K562 (cell line): ENCODE results near the gene TENM4. TPM values are rescaled to one million over a fixed set of nuclear protein-coding genes. Genes with fewer than 3 reads are reported as not detected.

Source experiments
- ARID4B ChIP-seq: sonication (generic); formaldehyde crosslinking; IDR thresholded peaks from 2 replicates; pipeline ENCODE4 v1.8.0; 2022; ENCODE audit warnings: mild to moderate bottlenecking, missing genetic modification reagents
- RBM22 ChIP-seq: fragments of 200-400 bp; formaldehyde crosslinking; IDR thresholded peaks from 2 replicates; pipeline ENCODE4 v1.6.1; 2018; ENCODE audit warnings: low read length, low read depth; ENCODE audit not compliant: poor library complexity, severe bottlenecking
- RFX5 ChIP-seq: IDR thresholded peaks from 2 replicates; pipeline ENCODE4 v1.6.1; 2011; ENCODE audit warnings: low read depth, mild to moderate bottlenecking, improper control_type of control experiment, low read length
- YBX1 ChIP-seq: fragments of 450-650 bp; IDR thresholded peaks from 2 replicates; pipeline ENCODE4 v1.7.1; 2016; ENCODE audit warnings: mild to moderate bottlenecking
- ZBTB40 ChIP-seq, 2 experiments: fragments of 450-650 bp in 1 of 2; sonication (generic) in 1 of 2; formaldehyde crosslinking in 1 of 2; IDR thresholded peaks; 2 replicates each; pipeline versions ENCODE4 v1.7.1 to v1.9.0; 2016 to 2022; ENCODE audit warnings: inconsistent platforms in 1 of 2, mild to moderate bottlenecking in 1 of 2, missing genetic modification reagents in 1 of 2
- polyA plus RNA-seq, 8 experiments: library from polyadenylated mRNA; depleted of rRNA in 4 of 8; stranded (reverse) in 5 of 8; unstranded in 3 of 8; fragments of >200 nt; fragmentation: Nextera tagmentation in 2 of 8; fragmentation: Illumina TruSeq in 1 of 8; extraction: Ambion mirVana in 2 of 8; extraction: Trizol in 1 of 8; gene quantifications; 2 replicates each; pipeline versions ENCODE4 v1.2.1 to v1.2.3, GENCODE V29; 2011 to 2014; ENCODE audit warnings: inconsistent platforms in 1 of 8, missing spikeins in 1 of 8
- total RNA-seq, 7 experiments: library from RNA; depleted of rRNA in 6 of 7; stranded (reverse); fragments of >200 nt in 6 of 7; fragmentation: Illumina TruSeq in 2 of 7; extraction: Trizol in 2 of 7; gene quantifications; 2 replicates each; pipeline versions ENCODE4 v1.2.1 to v1.2.3, GENCODE V29; 2011 to 2021; ENCODE audit warnings: low replicate concordance in 1 of 7

TENM4 gene
- total and polyA plus RNA-seq, 9 of the 15 experiments (the other 6 are each of a cell fraction or from before 2014, with no cell fraction given) = 0.16 TPM; not detected in 8

- no peak for TF ChIP-seq ZBTB40 (IDR thresholded peaks at IDR 0.05)
- no peak for TF ChIP-seq ZBTB40 (CRISPR knock-in tag; IDR thresholded peaks at IDR 0.05)
- TF ChIP-seq ARID4B = no peak
- no peak for TF ChIP-seq RFX5
- no peak for TF ChIP-seq YBX1
- TF ChIP-seq RBM22 = no peak
Measured at GRCh38 chr11:79352349-79352703, 88.5 kb downstream of the TENM4 start (continued).
